Mucosa of descending colon (tissue), 3 donors: ENCODE results near the gene CACNA1F. TPM values are rescaled to one million over a fixed set of nuclear protein-coding genes. Genes with fewer than 3 reads are reported as not detected.

Source experiments
- ATAC-seq: fragments of 200-7000 bp; cut with Tn5 transposase; one replicate; pipeline ENCODE4 v1.9.1; 2020; ENCODE audit warnings: mild to moderate bottlenecking, moderate library complexity
- DNase-seq, 3 donors: peaks; one replicate each; pipeline ENCODE4 v3.0.0-alpha.2; 2020
- H3K36me3 ChIP-seq: fragments of 200-600 bp; one replicate; pipeline ENCODE4 v1.8.0; 2021; ENCODE audit warnings: low read depth, mild to moderate bottlenecking
- H3K4me1 ChIP-seq: fragments of 200-600 bp; one replicate; pipeline ENCODE4 v1.8.0; 2021; ENCODE audit warnings: low read depth, mild to moderate bottlenecking
- H3K4me3 ChIP-seq: fragments of 200-600 bp; one replicate; pipeline ENCODE4 v1.8.0; 2021; ENCODE audit warnings: mild to moderate bottlenecking
- H3K9me3 ChIP-seq: fragments of 200-600 bp; one replicate; pipeline ENCODE4 v1.8.0; 2021; ENCODE audit warnings: mild to moderate bottlenecking
- CTCF ChIP-seq: fragments of 200-600 bp; IDR thresholded peaks from one replicate; pipeline ENCODE4 v1.8.0; 2022; ENCODE audit warnings: antibody characterized with exemption, mild to moderate bottlenecking
- intact Hi-C, 2 donors: fragments of 100-400 bp; cut with DNase I in 1 of 2; cut with micrococcal nuclease in 1 of 2; formaldehyde crosslinking; loops; one replicate each; pipeline versions ENCODE4 v1.11.0 to v1.11.1; 2022; cut with DNase I, micrococcal nuclease
- total RNA-seq, 3 donors: library from RNA; stranded (reverse); fragmentation: NEBNext Ultra II Directional in 2 of 3; extraction: Animal tissue kit (Norgen Biotek cat#: 25700) in 2 of 3; gene quantifications; one replicate each; pipeline versions ENCODE4 v1.2.1 to v1.2.4, GENCODE V29; 2021 to 2023
- donor health status: DM: no; HTN: no; CAD: no; lungs with moderate emphysema.
- donor health status: DM: no; HTN: no; CAD: no.
- donor health status: DM: no; HTN: yes; CAD: no.

The CACNA1F gene
- total RNA-seq, 3 donors from 2014 or later = 0.70 to 3.0 (median 1.7) TPM

GRCh38 chrX:49209434-49210251 lies 23.5 kb downstream of the CACNA1F start:
- no peak for TF ChIP-seq CTCF
- Histone ChIP-seq H3K4me1 (no peaks in the 10 kb centered on the region), H3K36me3 (no peaks in the 10 kb centered on the region), H3K4me3 (no peak overlapping the region), H3K9me3 (no peaks in the 10 kb centered on the region)
- intact Hi-C loops = no loop called here
- DNase-seq (no peak), ATAC-seq (no peak)

GRCh38 chrX:49208399-49208798 lies 24.7 kb downstream of the CACNA1F start:
- H3K4me3 ChIP-seq = no peak overlapping the region
- TF ChIP-seq CTCF = no peak
- ATAC-seq (no peak), DNase-seq (no peak)
- intact Hi-C loops = no loop called here
- H3K36me3 ChIP-seq = no peaks in the 10 kb centered on the region
- H3K9me3 ChIP-seq = no peaks in the 10 kb centered on the region
- no peaks in the 10 kb centered on the region for H3K4me1 ChIP-seq

- ATAC-seq (no peak), DNase-seq (no peak)
- no peaks in the 10 kb centered on the region for H3K4me1 ChIP-seq
- H3K9me3 ChIP-seq = no peaks in the 10 kb centered on the region
- H3K4me3 ChIP-seq = no peak overlapping the region
- H3K36me3 ChIP-seq = no peaks in the 10 kb centered on the region
- no peak for TF ChIP-seq CTCF
- intact Hi-C loops = no loop called here
These were observed 26.6 kb downstream of the CACNA1F start for GRCh38 chrX:49206543-49206942.

GRCh38 chrX:49205443-49205842 lies 27.7 kb downstream of the CACNA1F start:
- intact Hi-C loops = no loop called here
- TF ChIP-seq CTCF = no peak

GRCh38 chrX:49204709-49205108 lies 28.4 kb downstream of the CACNA1F start:
- H3K9me3 ChIP-seq = no peaks in the 10 kb centered on the region
- no peaks in the 10 kb centered on the region for H3K36me3 ChIP-seq
- DNase-seq (no peak), ATAC-seq (no peak)
- no peak overlapping the region for H3K4me3 ChIP-seq
- TF ChIP-seq CTCF = no peak
- intact Hi-C loops = no loop called here
- no peaks in the 10 kb centered on the region for H3K4me1 ChIP-seq

More at GRCh38 chrX:49205443-49205842, 27.7 kb downstream of the CACNA1F start:
- no peaks in the 10 kb centered on the region for H3K4me1 ChIP-seq
- no peak overlapping the region for H3K4me3 ChIP-seq
- no peaks in the 10 kb centered on the region for H3K36me3 ChIP-seq
- ATAC-seq = no peak
- DNase-seq = no peak
- H3K9me3 ChIP-seq = no peaks in the 10 kb centered on the region
